HCT116 (cell line): Measurements from ENCODE around the gene OR1M1. TPM values are rescaled to one million over a fixed set of nuclear protein-coding genes. Genes with fewer than 3 reads are reported as not detected.

Experiments used
- ATAC-seq: fragments of 200-7000 bp; cut with Tn5 transposase; 2 replicates; pipeline ENCODE4 v1.9.1; 2020; ENCODE audit warnings: mild to moderate bottlenecking, moderate library complexity
- BruUV-seq: library from RNA; stranded (reverse); fragments of 400-500 nt; replicated peaks from 2 replicates; lab custom pipeline; 2021; lab: Mats Ljungman, UMichigan
- CTCF ChIA-PET: fragments of 300-600 bp; sonication (Branson Sonifier 250); formaldehyde crosslinking; loops from one replicate; lab custom pipeline; 2021; ENCODE audit warnings: antibody characterized with exemption; lab: Charles Lee
- POLR2A ChIA-PET: fragments of 300-600, 350-600 bp; sonication (Branson Sonifier 250); formaldehyde crosslinking; loops from one replicate; lab custom pipeline; 2021; ENCODE audit warnings: antibody characterized with exemption; lab: Charles Lee
- RAD21 ChIA-PET, 2 experiments: fragments of 300-600 bp; sonication (Branson Sonifier 250); formaldehyde crosslinking; loops; one replicate each; lab custom pipeline; 2023; ENCODE audit warnings: low total read pairs in 2 of 2; ENCODE audit not compliant: uncharacterized antibody in 2 of 2, unreplicated experiment in 2 of 2, low non-redundant PET in 1 of 2; lab: Charles Lee
- DNase-seq: peaks from one replicate; pipeline ENCODE4 v3.0.0-alpha.2; 2010; ENCODE audit warnings: low read depth, low spot score
- H2AFZ ChIP-seq: fragments of 200-600 bp; shearing (Covaris generic), sonication (generic); 2 replicates; pipeline ENCODE4 v1.6.1; 2017; ENCODE audit warnings: low read depth, mixed run types, mixed read lengths, antibody characterized with exemption, low read length; ENCODE audit not compliant: poor library complexity, severe bottlenecking
- H3K27ac ChIP-seq: 2 replicates; pipeline ENCODE4 v1.5.1; 2012; ENCODE audit warnings: low read depth, low read length
- H3K27me3 ChIP-seq: fragments of 200-600 bp; sonication (generic); 2 replicates; pipeline ENCODE4 v1.6.1; 2016; ENCODE audit warnings: mixed run types, low read length, mixed read lengths; ENCODE audit not compliant: insufficient read depth
- H3K36me3 ChIP-seq, 2 experiments: fragments of 200-500 bp in 1 of 2; fragments of 200-600 bp in 1 of 2; sonication (Bioruptor generic) in 1 of 2; sonication (generic) in 1 of 2; 2 replicates each; pipeline versions ENCODE4 v1.5.1 to v1.6.1; 2014 to 2016; ENCODE audit warnings: low read length in 2 of 2, inconsistent platforms in 1 of 2, mixed read lengths in 1 of 2, mixed run types in 1 of 2; ENCODE audit not compliant: insufficient read depth in 2 of 2, control insufficient read depth in 1 of 2
- H3K4me1 ChIP-seq, 2 experiments: fragments of 200-600 bp in 1 of 2; sonication (generic) in 1 of 2; 2 replicates each; pipeline versions ENCODE4 v1.5.1 to v1.6.1; 2012 to 2017; ENCODE audit warnings: low read length in 2 of 2, inconsistent platforms in 1 of 2, mild to moderate bottlenecking in 1 of 2, mixed read lengths in 1 of 2, mixed run types in 1 of 2, moderate library complexity in 1 of 2; ENCODE audit not compliant: insufficient read depth in 2 of 2, control insufficient read depth in 1 of 2
- H3K4me2 ChIP-seq: fragments of 200-600 bp; sonication (generic); 2 replicates; pipeline ENCODE4 v1.6.1; 2017; ENCODE audit warnings: mixed run types, low read length, mixed read lengths
- H3K4me3 ChIP-seq, 2 experiments: fragments of 200-600 bp in 1 of 2; sonication (generic) in 1 of 2; replicated peaks in 1 of 2; 2 replicates each; pipeline ENCODE4 v1.5.1; 2011 to 2016; ENCODE audit warnings: low read length in 2 of 2, control low read depth in 1 of 2, low read depth in 1 of 2, mild to moderate bottlenecking in 1 of 2, mixed read lengths in 1 of 2, mixed run types in 1 of 2
- H3K79me2 ChIP-seq: fragments of 200-600 bp; sonication (generic); 2 replicates; pipeline ENCODE4 v1.6.1; 2017; ENCODE audit warnings: mild to moderate bottlenecking, mixed run types, low read length, moderate library complexity, mixed read lengths; ENCODE audit not compliant: insufficient read depth
- H3K9ac ChIP-seq: fragments of 200-600 bp; sonication (generic); 2 replicates; pipeline ENCODE4 v1.6.1; 2016; ENCODE audit warnings: low read length, mixed read lengths
- H3K9me2 ChIP-seq: fragments of 200-600 bp; sonication (generic), shearing (Covaris generic); 2 replicates; pipeline ENCODE4 v1.6.1; 2017; ENCODE audit warnings: mixed run types, mild to moderate bottlenecking, moderate library complexity; ENCODE audit not compliant: insufficient read depth
- H3K9me3 ChIP-seq, 2 experiments: fragments of 200-500 bp in 1 of 2; fragments of 200-600 bp in 1 of 2; sonication (Bioruptor generic) in 1 of 2; sonication (generic) in 1 of 2; 2 replicates each; pipeline ENCODE4 v1.6.1; 2014 to 2017; ENCODE audit warnings: low read length in 2 of 2, mixed read lengths in 2 of 2, inconsistent platforms in 1 of 2, low read depth in 1 of 2, mild to moderate bottlenecking in 1 of 2, mixed run types in 1 of 2, moderate library complexity in 1 of 2; ENCODE audit not compliant: control insufficient read depth in 1 of 2, insufficient read depth in 1 of 2
- H4K20me1 ChIP-seq: fragments of 200-600 bp; sonication (generic), shearing (Covaris generic); 2 replicates; pipeline ENCODE4 v1.6.1; 2017; ENCODE audit warnings: mixed run types, mild to moderate bottlenecking, moderate library complexity; ENCODE audit not compliant: insufficient read depth
- EGR1 ChIP-seq: IDR thresholded peaks from 2 replicates; pipeline ENCODE4 v1.6.1; 2012; ENCODE audit warnings: low read depth
- EZH2 ChIP-seq: fragments of 200-600 bp; sonication (generic); IDR thresholded peaks from 2 replicates; pipeline ENCODE4 v1.6.1; 2017; ENCODE audit warnings: antibody characterized with exemption, mixed run types
- EZH2phosphoT487 ChIP-seq: fragments of 200-600 bp; IDR thresholded peaks from 2 replicates; pipeline ENCODE4 v1.6.1; 2018; ENCODE audit warnings: antibody characterized with exemption, borderline replicate concordance
- MAX ChIP-seq: IDR thresholded peaks from 2 replicates; pipeline ENCODE4 v1.6.1; 2012
- POLR2AphosphoS5 ChIP-seq: IDR thresholded peaks from 2 replicates; pipeline ENCODE4 v1.6.1; 2011; ENCODE audit warnings: mild to moderate bottlenecking, low read depth, low read length, moderate library complexity
- SRF ChIP-seq: IDR thresholded peaks from 2 replicates; pipeline ENCODE4 v1.6.1; 2012; ENCODE audit warnings: low read depth
- intact Hi-C: fragments of 100-400 bp; cut with micrococcal nuclease; formaldehyde crosslinking; loops from 2 replicates; pipeline ENCODE4 v1.10.0; 2022
- total RNA-seq: library from RNA; stranded (reverse); gene quantifications from one replicate; pipeline ENCODE4 v1.2.1, GENCODE V29; 2021; ENCODE audit not compliant: unreplicated experiment
- TF ChIP-seq, protein P1 (sequence below): IDR thresholded peaks from 2 replicates; pipeline ENCODE4 v1.6.1; 2012; ENCODE audit warnings: low read depth

The OR1M1 gene
- total RNA-seq, 1 experiment from 2014 or later, result not detected

GRCh38 chr19:9052894-9053293 is 34.0 kb upstream of the OR1M1 start:
- Histone ChIP-seq H3K9ac (no peak overlapping the region), H3K27me3 (no peaks in the 10 kb centered on the region), H3K4me3 (no peak overlapping the region), H2AFZ (no peak overlapping the region), H4K20me1 (no peaks in the 10 kb centered on the region), H3K36me3 (no peaks in the 10 kb centered on the region), H3K27ac (no peak overlapping the region), H3K79me2 (no peaks in the 10 kb centered on the region), H3K4me2 (no peak overlapping the region), H3K9me2 (no peaks in the 10 kb centered on the region), H3K4me1 (peaks cover 19 to 29% of the 10 kb centered on the region in 2 experiments), H3K9me3 (no peaks in the 10 kb centered on the region)
- TF ChIP-seq SRF (no peak), EGR1 (no peak), EZH2phosphoT487 (no peak), EZH2 (no peak), MAX (no peak), POLR2AphosphoS5 (no peak)
- TF ChIP-seq, protein P1, sequence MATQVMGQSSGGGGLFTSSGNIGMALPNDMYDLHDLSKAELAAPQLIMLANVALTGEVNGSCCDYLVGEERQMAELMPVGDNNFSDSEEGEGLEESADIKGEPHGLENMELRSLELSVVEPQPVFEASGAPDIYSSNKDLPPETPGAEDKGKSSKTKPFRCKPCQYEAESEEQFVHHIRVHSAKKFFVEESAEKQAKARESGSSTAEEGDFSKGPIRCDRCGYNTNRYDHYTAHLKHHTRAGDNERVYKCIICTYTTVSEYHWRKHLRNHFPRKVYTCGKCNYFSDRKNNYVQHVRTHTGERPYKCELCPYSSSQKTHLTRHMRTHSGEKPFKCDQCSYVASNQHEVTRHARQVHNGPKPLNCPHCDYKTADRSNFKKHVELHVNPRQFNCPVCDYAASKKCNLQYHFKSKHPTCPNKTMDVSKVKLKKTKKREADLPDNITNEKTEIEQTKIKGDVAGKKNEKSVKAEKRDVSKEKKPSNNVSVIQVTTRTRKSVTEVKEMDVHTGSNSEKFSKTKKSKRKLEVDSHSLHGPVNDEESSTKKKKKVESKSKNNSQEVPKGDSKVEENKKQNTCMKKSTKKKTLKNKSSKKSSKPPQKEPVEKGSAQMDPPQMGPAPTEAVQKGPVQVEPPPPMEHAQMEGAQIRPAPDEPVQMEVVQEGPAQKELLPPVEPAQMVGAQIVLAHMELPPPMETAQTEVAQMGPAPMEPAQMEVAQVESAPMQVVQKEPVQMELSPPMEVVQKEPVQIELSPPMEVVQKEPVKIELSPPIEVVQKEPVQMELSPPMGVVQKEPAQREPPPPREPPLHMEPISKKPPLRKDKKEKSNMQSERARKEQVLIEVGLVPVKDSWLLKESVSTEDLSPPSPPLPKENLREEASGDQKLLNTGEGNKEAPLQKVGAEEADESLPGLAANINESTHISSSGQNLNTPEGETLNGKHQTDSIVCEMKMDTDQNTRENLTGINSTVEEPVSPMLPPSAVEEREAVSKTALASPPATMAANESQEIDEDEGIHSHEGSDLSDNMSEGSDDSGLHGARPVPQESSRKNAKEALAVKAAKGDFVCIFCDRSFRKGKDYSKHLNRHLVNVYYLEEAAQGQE, result no peak
- ATAC-seq (no peak), DNase-seq (no peak)
- intact Hi-C loops, result no loop called here
- ChIA-PET POLR2A (no interaction called here), RAD21 (no interaction called here), CTCF (no interaction called here)
- BruUV-seq, result no TSS peak
